HG03575 (cell line): ENCODE results near the gene UIMC1.

Source experiments
- ATAC-seq: cut with Tn5 transposase; IDR thresholded peaks from one replicate; pipeline ENCODE4 v1.9.1; 2021; ENCODE audit not compliant: unreplicated experiment, insufficient number of reproducible peaks, low FRiP score; ENCODE audit errors: extremely low read depth

UIMC1 gene

GRCh38 chr5:176890455-176891330 is 115.9 kb downstream of the UIMC1 start:
- ATAC-seq: no peak

GRCh38 chr5:176889321-176890280 is 117.0 kb downstream of the UIMC1 start:
- no peak for ATAC-seq

GRCh38 chr5:176888865-176889165 is 117.8 kb downstream of the UIMC1 start:
- no peak for ATAC-seq

- ATAC-seq: no peak
These were observed 118.3 kb downstream of the UIMC1 start for GRCh38 chr5:176888016-176888864.

- no peak for ATAC-seq
These were observed 119.2 kb downstream of the UIMC1 start for GRCh38 chr5:176887252-176887849.

- no peak for ATAC-seq
These were observed 120.0 kb downstream of the UIMC1 start for GRCh38 chr5:176886336-176887251.

GRCh38 chr5:176884571-176884890 is 122.0 kb downstream of the UIMC1 start:
- no peak for ATAC-seq

DNA sequence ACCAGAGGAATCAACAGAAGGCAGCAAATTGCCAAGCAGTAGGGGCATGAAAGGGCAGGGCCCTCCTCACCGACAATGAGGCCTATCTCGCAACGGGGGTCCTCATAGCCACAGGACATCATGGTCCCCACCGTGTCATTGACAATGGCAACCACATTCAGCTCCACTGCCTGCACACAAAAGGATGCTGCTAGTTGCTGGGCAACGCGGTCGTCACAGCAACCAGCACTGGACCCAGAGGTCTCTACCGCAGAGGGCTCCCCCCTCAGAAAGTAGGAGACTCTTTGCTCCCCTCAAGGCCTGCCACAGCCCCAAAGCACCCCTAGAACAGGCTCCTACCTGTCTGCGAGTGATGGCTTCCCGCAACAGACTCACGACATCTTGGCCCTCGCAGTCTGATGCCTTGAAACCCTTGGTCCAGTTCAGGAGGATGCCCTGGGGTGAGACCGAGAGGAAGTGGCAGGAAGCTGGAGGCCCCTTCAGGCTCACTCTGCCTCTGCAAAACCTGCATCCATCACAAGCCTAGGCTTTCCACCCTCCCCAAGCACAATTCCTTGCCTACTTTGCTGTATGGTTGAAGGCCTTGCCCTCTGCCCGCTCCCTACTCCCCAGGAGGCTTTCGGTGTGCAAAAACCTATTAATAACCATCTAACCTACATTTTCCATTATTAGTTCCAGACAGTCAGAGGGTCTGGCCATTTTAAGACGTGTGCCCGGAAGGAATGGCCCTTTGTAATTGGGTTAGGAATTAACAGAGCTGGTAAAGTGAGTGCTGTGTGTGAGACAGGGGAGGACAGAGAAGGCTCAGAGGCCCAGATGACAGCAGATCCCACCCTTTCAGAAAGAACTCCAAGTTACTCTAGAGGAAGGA is 122.6 kb downstream of the UIMC1 start:
- ATAC-seq: no peak

GRCh38 chr5:176882567-176882903 is 124.0 kb downstream of the UIMC1 start:
- no peak for ATAC-seq

- ATAC-seq: no peak
These were observed 124.6 kb downstream of the UIMC1 start for GRCh38 chr5:176881816-176882566.

GRCh38 chr5:176881021-176881749 is 125.4 kb downstream of the UIMC1 start:
- ATAC-seq: no peak

DNA sequence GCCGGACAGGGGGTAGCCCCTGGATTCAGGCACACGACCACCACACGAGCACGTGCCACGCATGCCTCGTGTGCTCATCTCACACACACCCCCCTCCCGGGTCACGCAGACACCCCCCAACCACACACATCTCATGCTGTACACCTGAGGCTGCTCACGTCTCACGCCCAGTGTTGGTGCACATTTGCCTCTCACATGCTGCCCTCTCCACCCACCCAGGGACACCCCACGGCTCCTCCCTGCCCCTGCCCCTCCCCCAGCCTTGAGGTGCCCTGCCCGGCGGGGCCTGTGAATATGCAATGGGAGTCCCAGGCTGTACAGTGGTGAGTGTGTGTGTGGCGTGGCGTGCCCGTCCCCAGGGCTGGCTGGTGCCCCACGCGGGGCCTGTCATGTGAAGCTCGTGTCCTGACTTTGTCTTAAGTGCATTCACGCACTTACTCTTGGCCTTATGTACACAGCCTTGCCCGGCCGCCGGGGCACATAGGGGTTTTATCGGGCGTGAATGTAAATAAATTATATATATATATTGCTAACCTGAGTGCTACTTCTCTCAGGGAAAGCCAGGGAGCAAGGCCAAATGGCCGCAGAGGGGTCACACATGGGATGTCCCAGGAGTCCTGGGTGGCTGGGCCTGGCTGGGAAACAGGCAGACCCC is 126.1 kb downstream of the UIMC1 start:
- ATAC-seq: no peak

GRCh38 chr5:176879663-176880361 is 126.8 kb downstream of the UIMC1 start:
- ATAC-seq: no peak

DNA sequence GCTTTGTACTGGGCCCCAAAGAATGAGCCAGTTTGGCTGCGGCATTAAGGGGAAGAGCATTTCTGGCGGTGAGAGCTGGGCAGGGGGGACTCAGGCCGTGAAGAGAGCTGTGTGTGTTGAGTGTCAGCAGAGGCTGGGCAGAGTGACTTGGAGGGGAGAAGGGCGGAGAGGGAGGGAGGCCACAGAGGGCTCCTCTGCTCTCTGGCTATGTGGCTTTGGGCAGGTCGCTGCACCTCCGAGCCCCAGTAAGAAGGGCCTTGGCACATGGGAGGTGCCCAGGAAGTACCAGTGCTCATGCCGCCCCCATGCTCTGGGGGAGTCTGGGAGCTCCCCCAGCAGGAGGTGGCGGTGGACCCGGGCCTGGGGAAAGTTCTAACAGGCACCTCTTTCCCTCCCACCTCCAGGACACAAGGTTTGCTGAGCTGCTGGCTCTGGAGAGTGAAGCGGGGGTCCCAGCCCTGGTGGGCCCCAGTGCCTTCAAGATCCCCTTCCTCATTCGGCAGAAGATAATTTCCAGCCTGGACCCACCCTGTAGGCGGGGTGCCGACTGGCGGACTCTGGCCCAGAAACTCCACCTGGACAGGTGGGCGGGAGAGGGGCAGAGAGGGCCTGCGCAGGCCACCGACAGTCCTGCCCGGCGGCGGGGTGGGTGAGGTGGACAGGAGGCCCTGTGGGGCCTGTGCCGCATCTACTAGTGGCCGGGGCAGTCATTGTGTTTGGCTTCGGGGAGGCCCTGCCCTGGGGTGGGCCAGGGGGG is 127.5 kb downstream of the UIMC1 start:
- no peak for ATAC-seq
